Neutrophil (primary cell): ENCODE measurements around the gene PDE3B.
"Not testable (repeated sequence)": the region's sequence is repeated elsewhere in the genome, so short reads cannot be mapped to it uniquely, and the experiment has no call there.

Experiments
- H3K27ac ChIP-seq: fragments of 200-600 bp; sonication (generic); 2 replicates; pipeline ENCODE4 v1.5.1; 2016; ENCODE audit warnings: mild to moderate bottlenecking, moderate library complexity
- H3K27me3 ChIP-seq: fragments of 200-600 bp; sonication (generic); 2 replicates; pipeline ENCODE4 v1.6.0; 2016; ENCODE audit warnings: mild to moderate bottlenecking
- H3K36me3 ChIP-seq: fragments of 200-600 bp; sonication (generic); 2 replicates; pipeline ENCODE4 v1.5.1; 2017
- H3K4me1 ChIP-seq, 2 experiments: fragments of 200-600 bp in 1 of 2; sonication (generic) in 1 of 2; 1 replicate in 1 of 2; 2 replicates in 1 of 2; pipeline versions ENCODE4 v1.5.1 to v1.6.1; 2013 to 2016; ENCODE audit warnings: low read depth in 1 of 2, low read length in 1 of 2, mild to moderate bottlenecking in 1 of 2, moderate library complexity in 1 of 2; ENCODE audit not compliant: control insufficient read depth in 1 of 2, insufficient read depth in 1 of 2
- H3K4me3 ChIP-seq, 2 experiments: fragments of 200-600 bp in 1 of 2; sonication (generic) in 1 of 2; 1 replicate in 1 of 2; 2 replicates in 1 of 2; pipeline ENCODE4 v1.5.1; 2013 to 2016; ENCODE audit warnings: low read depth in 1 of 2, low read length in 1 of 2, mild to moderate bottlenecking in 1 of 2, moderate library complexity in 1 of 2
- H3K9me3 ChIP-seq: fragments of 200-600 bp; sonication (generic); 2 replicates; pipeline ENCODE4 v1.5.1; 2016
- CTCF ChIP-seq: fragments of 200-600 bp; sonication (generic); IDR thresholded peaks from 2 replicates; pipeline ENCODE4 v1.5.1; 2016; ENCODE audit warnings: antibody characterized with exemption

Gene PDE3B

GRCh38 chr11:14703731-14704130 lies 60.1 kb downstream of the PDE3B start:
- Histone ChIP-seq H3K4me3 (no peak overlapping the region), H3K27me3 (no peaks in the 10 kb centered on the region), H3K27ac (no peak overlapping the region), H3K4me1 (peaks cover 2 to 9% of the 10 kb centered on the region in 2 experiments), H3K9me3 (no peaks in the 10 kb centered on the region), H3K36me3 (no peaks in the 10 kb centered on the region)
- no peak for TF ChIP-seq CTCF

DNA sequence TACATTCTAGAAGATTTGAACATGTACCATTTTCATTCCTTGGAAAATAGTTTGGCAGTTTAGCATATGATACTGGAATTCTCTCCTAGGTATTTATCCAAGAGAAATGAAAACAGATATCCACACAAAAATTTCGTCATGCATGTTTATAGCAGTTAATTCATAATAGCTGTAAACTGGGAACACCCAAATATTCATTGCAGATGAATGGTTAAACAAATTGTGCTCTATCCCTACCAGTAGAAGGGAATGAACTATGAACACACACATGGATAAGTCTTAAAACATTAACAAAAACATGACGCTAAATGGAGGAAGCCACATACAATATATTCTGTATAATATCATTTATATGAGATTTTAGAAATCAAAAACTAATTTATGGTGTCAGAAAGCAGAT lies 61.5 kb downstream of the PDE3B start:
- no peak for TF ChIP-seq CTCF
- H3K36me3 ChIP-seq = no peaks in the 10 kb centered on the region
- no peaks in the 10 kb centered on the region for H3K27me3 ChIP-seq
- no peak overlapping the region for H3K4me3 ChIP-seq
- peaks cover 0 to 4% of the 10 kb centered on the region in 2 experiments for H3K4me1 ChIP-seq
- no peak overlapping the region for H3K27ac ChIP-seq
- no peaks in the 10 kb centered on the region for H3K9me3 ChIP-seq

- Histone ChIP-seq H3K27me3 (no peaks in the 10 kb centered on the region), H3K9me3 (no peaks in the 10 kb centered on the region), H3K4me1 (no peaks in the 10 kb centered on the region), H3K27ac (peak overlapping the region; percentile 17), H3K36me3 (no peaks in the 10 kb centered on the region), H3K4me3 (no peak overlapping the region)
- no peak for TF ChIP-seq CTCF
Observed at GRCh38 chr11:14713496-14714244, 70.1 kb downstream of the PDE3B start.

DNA sequence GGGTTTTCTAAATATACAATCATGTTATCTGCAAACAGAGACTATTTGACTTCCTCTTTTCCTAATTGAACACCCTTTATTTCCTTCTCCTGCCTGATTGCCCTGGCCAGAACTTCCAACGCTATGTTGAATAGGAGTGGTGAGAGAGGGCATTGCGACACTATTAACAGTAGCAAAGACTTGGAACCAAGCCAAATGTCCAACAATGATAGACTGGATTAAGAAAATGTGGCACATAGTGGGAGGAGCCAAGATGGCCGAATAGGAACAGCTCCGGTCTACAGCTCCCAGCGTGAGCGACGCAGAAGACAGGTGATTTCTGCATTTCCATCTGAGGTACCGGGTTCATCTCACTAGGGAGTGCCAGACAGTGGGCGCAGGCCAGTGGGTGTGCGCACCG lies 72.1 kb downstream of the PDE3B start:
- H3K36me3 ChIP-seq, H3K4me1 ChIP-seq, H3K27me3 ChIP-seq, H3K27ac ChIP-seq, H3K4me3 ChIP-seq, H3K9me3 ChIP-seq: not testable (repeated sequence)

- no peaks in the 10 kb centered on the region for H3K36me3 ChIP-seq
- TF ChIP-seq CTCF = no peak
- H3K27ac ChIP-seq = no peak overlapping the region
- H3K27me3 ChIP-seq = no peaks in the 10 kb centered on the region
- no peak overlapping the region for H3K4me3 ChIP-seq
- H3K4me1 ChIP-seq = peaks cover 0 to 4% of the 10 kb centered on the region in 2 experiments
- H3K9me3 ChIP-seq = no peaks in the 10 kb centered on the region
Observed at GRCh38 chr11:14722496-14722895, 78.9 kb downstream of the PDE3B start.

- Histone ChIP-seq H3K9me3 (no peaks in the 10 kb centered on the region), H3K4me3 (no peak overlapping the region)
Observed at GRCh38 chr11:14725150-14725549, 81.5 kb downstream of the PDE3B start.

More at GRCh38 chr11:14725150-14725549, 81.5 kb downstream of the PDE3B start:
- H3K27ac ChIP-seq = no peak overlapping the region
- TF ChIP-seq CTCF = no peak
- peaks cover 0 to 4% of the 10 kb centered on the region in 2 experiments for H3K4me1 ChIP-seq
- no peaks in the 10 kb centered on the region for H3K36me3 ChIP-seq
- no peaks in the 10 kb centered on the region for H3K27me3 ChIP-seq
